Mucosa of descending colon (tissue), 3 donors: Measurements from ENCODE around the gene PLEKHM3. TPM values are rescaled to one million over a fixed set of nuclear protein-coding genes. Genes with fewer than 3 reads are reported as not detected.
"Not testable (repeated sequence)": the region's sequence is repeated elsewhere in the genome, so short reads cannot be mapped to it uniquely, and the experiment has no call there.

Experiments used
- ATAC-seq: fragments of 200-7000 bp; cut with Tn5 transposase; one replicate; pipeline ENCODE4 v1.9.1; 2020; ENCODE audit warnings: mild to moderate bottlenecking, moderate library complexity
- DNase-seq, 3 donors: peaks; one replicate each; pipeline ENCODE4 v3.0.0-alpha.2; 2020
- H3K36me3 ChIP-seq: fragments of 200-600 bp; one replicate; pipeline ENCODE4 v1.8.0; 2021; ENCODE audit warnings: low read depth, mild to moderate bottlenecking
- H3K4me1 ChIP-seq: fragments of 200-600 bp; one replicate; pipeline ENCODE4 v1.8.0; 2021; ENCODE audit warnings: low read depth, mild to moderate bottlenecking
- H3K4me3 ChIP-seq: fragments of 200-600 bp; one replicate; pipeline ENCODE4 v1.8.0; 2021; ENCODE audit warnings: mild to moderate bottlenecking
- H3K9me3 ChIP-seq: fragments of 200-600 bp; one replicate; pipeline ENCODE4 v1.8.0; 2021; ENCODE audit warnings: mild to moderate bottlenecking
- CTCF ChIP-seq: fragments of 200-600 bp; IDR thresholded peaks from one replicate; pipeline ENCODE4 v1.8.0; 2022; ENCODE audit warnings: antibody characterized with exemption, mild to moderate bottlenecking
- intact Hi-C, 2 donors: fragments of 100-400 bp; cut with DNase I in 1 of 2; cut with micrococcal nuclease in 1 of 2; formaldehyde crosslinking; loops; one replicate each; pipeline versions ENCODE4 v1.11.0 to v1.11.1; 2022; cut with DNase I, micrococcal nuclease
- total RNA-seq, 3 donors: library from RNA; stranded (reverse); fragmentation: NEBNext Ultra II Directional in 2 of 3; extraction: Animal tissue kit (Norgen Biotek cat#: 25700) in 2 of 3; gene quantifications; one replicate each; pipeline versions ENCODE4 v1.2.1 to v1.2.4, GENCODE V29; 2021 to 2023
- donor health status: DM: no; HTN: no; CAD: no; lungs with moderate emphysema.
- donor health status: DM: no; HTN: no; CAD: no.
- donor health status: DM: no; HTN: yes; CAD: no.

Gene PLEKHM3
- total RNA-seq, 3 donors from 2014 or later = 9.7 to 21.1 (median 12.9) TPM

DNA sequence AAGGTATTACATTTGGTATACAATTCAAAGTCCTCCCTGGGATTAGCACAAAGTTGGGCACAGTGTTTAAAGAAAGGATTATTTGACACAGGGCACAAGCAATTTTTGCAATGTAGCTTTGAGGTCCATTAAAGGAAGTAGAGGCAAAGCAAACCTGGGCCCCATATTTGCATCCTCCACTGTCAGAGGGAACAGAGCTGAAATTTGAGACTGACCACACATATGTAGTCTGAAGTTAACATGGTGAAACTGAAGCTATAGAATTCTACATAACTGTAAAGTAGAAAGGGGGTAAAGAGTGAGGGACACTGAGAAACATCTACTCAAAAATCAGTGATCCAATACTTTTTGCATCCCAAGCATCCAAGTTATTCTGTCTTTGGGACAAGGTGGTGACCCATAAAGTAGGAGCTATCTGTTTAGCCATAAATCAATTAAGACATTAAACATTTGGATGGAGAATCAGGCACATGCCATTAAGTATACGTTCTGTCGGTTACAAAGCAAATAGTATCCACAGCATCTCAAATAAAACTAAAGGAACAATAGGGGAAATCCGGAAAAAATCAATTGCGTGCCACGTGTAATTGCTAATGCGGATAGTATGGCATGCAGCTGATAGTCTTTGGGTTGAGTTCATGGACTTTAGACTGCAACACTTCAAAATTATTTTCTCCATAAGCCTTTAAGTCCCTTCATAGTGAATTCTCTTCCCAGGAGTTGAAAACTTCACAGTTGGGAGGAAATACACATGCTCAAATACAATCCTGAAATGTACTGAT, 72.6 kb downstream of the PLEKHM3 start:
- DNase-seq = no peak
- no peak for ATAC-seq
- intact Hi-C loops = no loop called here

GRCh38 chr2:207951734-207952470, 73.4 kb downstream of the PLEKHM3 start:
- no peaks in the 10 kb centered on the region for H3K36me3 ChIP-seq
- H3K4me3 ChIP-seq = no peak overlapping the region
- ATAC-seq (no peak), DNase-seq (no peak)
- TF ChIP-seq CTCF = no peak
- intact Hi-C loops = no loop called here
- H3K4me1 ChIP-seq = peaks cover 5% of the 10 kb centered on the region
- no peaks in the 10 kb centered on the region for H3K9me3 ChIP-seq

More for the DNA sequence above, 72.6 kb downstream of the PLEKHM3 start:
- peaks cover 5% of the 10 kb centered on the region for H3K4me1 ChIP-seq
- H3K9me3 ChIP-seq = no peaks in the 10 kb centered on the region
- no peak for TF ChIP-seq CTCF
- H3K36me3 ChIP-seq = no peaks in the 10 kb centered on the region
- H3K4me3 ChIP-seq = no peak overlapping the region

DNA sequence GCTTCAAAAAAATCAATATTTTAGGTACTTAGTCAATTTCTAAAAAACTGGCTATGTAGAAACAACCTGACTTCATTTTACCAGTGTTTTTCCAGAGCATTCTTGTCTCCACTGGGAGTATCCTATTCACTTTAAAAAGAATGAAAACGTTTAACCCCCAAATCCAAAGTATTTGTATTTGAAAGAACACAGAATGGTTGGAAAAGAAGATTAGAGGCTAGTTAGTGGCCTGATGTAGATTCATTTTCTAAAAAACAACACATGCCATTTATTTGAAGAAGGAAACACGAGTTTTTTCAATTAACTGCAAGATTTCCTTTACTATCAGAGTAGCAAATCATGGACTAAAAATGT, 74.6 kb downstream of the PLEKHM3 start:
- intact Hi-C loops = no loop called here
- Histone ChIP-seq H3K9me3 (no peaks in the 10 kb centered on the region), H3K4me3 (no peak overlapping the region), H3K36me3 (no peaks in the 10 kb centered on the region), H3K4me1 (peaks cover 5% of the 10 kb centered on the region)
- DNase-seq = no peak
- no peak for TF ChIP-seq CTCF
- no peak for ATAC-seq

- no peak for DNase-seq
- H3K4me3 ChIP-seq = no peak overlapping the region
- TF ChIP-seq CTCF = no peak
- intact Hi-C loops = no loop called here
- peaks cover 5% of the 10 kb centered on the region for H3K4me1 ChIP-seq
- H3K36me3 ChIP-seq = no peaks in the 10 kb centered on the region
- H3K9me3 ChIP-seq = no peaks in the 10 kb centered on the region
- no peak for ATAC-seq
Measured at GRCh38 chr2:207950063-207950760, 75.1 kb downstream of the PLEKHM3 start.

GRCh38 chr2:207949245-207949644, 76.1 kb downstream of the PLEKHM3 start:
- H3K9me3 ChIP-seq, ATAC-seq, H3K36me3 ChIP-seq, DNase-seq, intact Hi-C loops, H3K4me1 ChIP-seq, H3K4me3 ChIP-seq: not testable (repeated sequence)
